GM19467 (cell line): ENCODE measurements around the gene NTPCR.

Source experiments
- ATAC-seq: cut with Tn5 transposase; IDR thresholded peaks from one replicate; pipeline ENCODE4 v1.9.1; 2021; ENCODE audit warnings: mild to moderate bottlenecking, moderate library complexity; ENCODE audit not compliant: unreplicated experiment

Gene NTPCR

DNA sequence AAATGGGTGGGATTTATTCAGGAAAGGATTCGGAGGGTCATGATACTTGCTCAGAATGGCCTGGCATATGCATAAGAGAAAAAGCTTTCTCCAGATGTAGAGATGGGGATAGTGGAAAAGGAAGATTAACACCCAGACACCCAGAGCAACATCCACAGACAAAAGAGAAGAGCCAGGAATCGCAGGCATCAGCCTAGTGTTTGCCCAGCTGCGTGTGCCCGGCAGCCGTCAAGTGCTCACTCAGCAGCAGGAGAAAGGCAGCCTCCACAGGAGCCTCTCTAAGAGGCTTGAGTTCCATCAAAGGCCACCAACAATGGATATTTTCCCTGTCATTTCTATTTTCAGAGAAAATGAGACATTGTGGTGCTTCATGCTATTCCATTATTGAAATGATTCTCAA is 54.7 kb downstream of the NTPCR start:
- no peak for ATAC-seq

DNA sequence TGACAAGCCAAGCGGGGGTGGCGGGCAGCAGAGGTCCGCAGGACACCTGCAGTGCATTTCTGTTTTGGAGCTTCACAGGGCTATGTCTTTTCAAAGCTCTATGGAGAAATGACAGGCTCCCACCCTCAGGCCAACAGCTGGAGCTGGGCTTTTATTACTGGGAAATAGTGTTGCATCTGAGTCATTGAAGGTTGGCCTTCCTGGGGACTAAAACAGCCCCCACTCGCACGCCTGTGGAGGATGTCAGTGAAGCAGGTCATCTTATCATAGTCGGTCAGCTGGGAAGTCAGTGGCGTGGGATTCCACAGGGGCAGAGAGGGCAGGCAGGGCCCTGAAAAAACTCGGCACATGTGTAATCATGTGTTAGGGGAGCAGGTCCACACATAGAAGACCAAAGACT is 55.3 kb downstream of the NTPCR start:
- ATAC-seq: no peak

DNA sequence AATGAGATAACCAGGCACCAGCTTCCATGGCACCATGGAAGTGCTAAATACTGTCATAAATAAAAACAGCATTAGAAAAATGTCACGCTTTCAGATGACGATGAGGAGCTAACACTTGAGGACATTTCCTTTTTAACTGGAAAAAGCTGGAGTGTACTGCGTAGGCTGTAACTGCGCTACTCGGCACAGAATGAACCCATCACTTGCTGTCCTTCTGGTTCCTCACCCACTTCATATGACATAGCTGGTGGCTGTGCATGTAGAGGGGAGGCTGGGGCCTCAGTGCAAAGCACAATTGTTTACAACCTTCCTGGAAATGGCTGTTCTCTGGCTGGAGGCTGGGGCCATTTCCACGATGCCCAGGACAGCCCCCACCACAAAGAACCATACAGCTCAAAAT is 55.7 kb downstream of the NTPCR start:
- no peak for ATAC-seq

DNA sequence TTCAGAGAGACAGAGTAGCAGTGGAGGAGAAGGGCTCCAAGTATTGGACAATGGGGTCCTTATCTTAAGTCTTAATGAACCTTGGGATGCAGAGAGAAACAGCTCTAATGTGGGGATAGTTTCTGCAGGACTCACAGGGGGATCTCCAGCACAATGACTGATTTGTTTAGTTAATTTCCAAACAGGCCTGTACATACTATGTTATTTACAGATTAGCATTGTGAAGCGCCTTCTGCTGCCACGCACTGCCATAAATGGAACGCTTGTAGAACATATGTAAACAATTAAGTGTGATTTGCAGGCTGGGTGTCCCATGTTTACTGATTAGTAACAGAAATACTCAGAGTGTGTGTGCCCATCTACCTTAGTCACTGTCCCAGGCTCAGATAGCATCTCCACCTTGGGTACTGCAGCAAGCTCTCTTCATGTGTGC is 56.1 kb downstream of the NTPCR start:
- ATAC-seq: no peak

DNA sequence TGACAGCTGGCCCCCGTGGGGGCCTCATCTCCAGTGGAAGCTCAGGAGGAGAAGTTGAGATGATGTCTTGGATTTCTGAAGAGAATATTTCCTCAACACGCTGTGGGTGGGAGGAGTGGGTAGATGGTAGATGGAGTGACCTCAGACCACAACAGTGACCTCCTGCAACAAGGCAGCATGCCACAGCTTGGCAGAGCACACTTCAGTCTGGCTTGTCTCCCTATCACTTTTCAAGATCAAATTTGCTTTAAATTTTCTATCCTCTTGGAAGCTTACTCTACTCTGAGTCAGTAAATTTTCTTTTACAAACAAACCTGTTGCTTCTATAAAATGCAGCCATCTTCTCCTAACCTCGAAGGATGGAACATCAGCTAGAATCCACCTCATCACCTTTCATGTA is 59.7 kb downstream of the NTPCR start:
- ATAC-seq: no peak

DNA sequence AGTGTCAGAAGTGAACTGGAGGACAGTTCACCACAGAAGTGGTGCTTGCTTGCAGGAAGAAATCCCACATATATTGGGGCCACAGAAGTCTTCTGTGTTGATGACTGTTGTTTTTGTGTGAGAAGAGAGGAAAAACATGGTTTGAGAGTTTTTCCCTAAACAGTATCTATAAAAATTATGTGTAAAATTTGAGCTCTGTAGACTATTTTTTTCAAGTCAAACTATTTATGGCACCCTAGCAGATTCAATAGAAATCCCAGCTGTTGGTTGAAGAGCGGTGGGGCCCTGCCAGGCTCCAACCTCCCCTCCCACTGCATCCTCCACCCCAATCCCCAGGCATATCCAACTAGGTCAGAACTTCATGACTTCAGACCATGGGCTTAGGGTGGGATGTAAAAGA is 61.6 kb downstream of the NTPCR start:
- ATAC-seq: no peak

DNA sequence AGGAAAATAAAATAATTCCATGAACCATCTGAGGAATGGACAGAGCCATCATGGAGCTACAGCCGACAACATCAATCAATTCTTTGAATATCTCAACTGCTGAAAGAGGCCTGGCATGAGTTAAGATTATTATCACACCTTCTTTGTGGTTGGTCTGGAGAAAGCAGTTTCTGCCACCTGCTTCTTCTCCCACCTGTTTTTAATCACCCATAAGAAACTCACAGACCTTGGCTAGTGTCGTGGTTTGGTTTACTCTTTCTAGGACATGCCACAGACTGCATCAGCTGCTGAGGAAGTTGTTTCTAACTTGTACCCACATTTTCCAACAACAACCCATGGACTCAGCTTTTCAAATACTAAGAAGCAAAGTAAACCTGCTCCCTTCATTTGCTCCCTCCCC is 65.6 kb downstream of the NTPCR start:
- ATAC-seq: peak; percentile 75

DNA sequence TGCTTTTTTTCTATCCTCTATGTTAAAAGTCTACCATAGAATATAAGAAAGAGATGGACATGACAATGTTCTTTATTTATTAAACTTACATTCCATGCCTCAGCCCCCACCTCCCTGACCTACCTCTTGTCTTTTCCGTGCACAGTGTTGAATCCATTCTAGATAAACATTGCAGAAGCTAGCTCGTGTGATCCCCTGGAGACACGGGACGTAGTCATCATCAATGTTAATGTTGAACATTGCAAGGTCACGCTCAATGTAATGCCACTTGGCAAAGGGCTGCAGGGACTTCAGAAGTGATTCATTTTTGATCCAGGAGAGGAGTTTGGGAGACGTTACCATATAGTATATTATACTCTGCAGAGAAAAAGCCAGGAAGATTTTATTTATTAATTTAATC is 66.4 kb downstream of the NTPCR start:
- ATAC-seq: no peak

DNA sequence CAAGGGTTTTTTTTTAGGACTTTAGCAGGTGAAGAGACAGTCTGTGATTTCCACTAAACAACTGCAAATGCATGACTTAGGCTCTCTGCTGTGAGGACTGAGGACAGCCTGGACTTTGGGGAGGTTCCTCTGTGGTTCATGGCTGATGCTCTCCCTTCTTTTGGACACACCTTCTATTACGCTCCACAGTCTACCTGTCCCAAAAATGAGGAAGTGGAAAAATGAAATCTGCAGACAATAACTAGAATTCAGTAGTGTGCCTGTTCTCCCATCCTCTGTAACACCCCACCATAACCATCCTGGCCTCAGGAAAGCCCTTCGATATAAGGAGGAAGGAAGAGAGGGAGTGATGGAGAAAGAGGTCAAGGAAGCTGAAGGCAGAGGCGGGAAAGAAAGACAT is 68.7 kb downstream of the NTPCR start:
- ATAC-seq: no peak

DNA sequence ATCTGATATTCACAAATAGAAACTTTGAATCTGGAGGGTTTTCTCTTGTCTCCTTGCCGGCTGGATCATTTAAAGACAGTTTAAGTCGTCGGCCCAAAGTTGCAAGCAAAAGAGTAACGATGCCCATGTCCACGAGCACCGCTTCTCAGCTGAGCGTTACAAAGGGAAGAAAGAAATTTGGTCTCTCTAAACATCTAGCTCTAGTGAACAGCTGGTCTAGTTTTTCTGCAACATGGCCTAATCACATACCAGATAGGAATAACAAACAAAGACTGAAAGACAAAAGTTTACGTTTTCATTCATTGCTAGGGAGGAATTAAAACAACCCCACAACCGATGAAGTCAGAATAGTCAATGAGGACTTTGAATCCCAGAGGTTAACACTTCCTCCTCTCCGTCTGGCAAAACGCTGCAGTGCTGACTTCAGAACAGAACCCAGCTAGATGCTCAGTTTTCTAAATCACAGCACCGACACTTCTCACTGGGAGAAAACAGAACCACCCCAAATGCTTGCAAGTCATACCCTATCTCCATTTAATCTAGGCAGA is 69.4 kb downstream of the NTPCR start:
- no peak for ATAC-seq

DNA sequence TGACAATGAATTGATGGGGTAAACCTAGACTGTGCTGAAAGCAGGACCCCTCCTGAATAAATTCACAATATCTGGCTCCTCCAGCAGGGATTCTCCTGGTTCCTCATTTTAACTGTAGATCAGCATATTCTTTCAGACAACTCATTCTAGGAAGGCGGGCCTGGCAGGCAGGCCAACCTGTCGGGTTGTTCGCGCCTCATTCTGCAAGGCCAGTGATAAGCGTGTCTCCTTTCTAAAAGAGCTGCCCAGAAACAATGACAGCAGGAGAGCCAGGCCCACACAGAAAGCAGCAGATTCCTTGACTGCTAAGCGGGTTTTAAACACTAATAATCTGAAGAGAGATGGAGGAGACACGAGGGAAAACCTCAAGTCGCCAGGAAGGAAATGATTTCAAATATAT is 70.0 kb downstream of the NTPCR start:
- no peak for ATAC-seq

DNA sequence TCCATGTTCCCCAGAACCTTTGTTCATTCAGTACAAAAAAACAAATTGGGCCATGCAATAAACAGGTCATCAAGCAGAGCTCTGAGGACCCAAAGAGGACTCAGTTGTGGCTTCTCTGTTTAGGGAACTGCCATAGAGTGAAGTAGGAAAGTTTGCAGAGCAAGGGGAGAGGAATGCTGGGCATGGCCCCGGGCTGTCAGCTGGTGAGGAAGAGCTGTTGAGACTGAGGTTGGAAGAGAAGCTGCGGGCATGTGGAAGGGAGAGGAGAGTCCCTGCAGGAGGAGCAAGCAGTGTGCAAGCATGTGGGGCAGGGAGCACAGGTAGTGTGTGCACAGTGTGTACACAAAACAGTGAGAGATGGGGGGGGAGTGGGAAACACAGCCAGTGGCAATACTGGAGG is 71.8 kb downstream of the NTPCR start:
- ATAC-seq: no peak

DNA sequence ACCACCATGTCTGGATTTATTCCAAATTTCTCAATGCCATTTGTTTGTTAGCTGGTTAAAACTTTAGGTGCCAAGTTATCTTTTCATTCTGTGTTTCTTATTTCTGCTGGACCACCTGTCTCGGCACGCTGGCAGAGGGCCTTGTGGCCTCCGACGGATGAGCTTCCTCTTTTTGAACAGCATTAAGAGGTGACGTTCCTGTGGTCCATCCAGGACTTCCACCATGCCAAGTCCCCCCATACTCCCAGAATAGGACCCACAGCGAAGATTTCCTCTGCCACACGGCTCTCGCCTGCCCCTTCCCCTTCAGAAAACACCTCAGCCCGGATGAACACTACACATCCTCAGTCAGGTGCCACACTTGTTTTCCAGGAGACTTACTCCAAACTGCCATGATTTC is 73.8 kb downstream of the NTPCR start:
- ATAC-seq: no peak

DNA sequence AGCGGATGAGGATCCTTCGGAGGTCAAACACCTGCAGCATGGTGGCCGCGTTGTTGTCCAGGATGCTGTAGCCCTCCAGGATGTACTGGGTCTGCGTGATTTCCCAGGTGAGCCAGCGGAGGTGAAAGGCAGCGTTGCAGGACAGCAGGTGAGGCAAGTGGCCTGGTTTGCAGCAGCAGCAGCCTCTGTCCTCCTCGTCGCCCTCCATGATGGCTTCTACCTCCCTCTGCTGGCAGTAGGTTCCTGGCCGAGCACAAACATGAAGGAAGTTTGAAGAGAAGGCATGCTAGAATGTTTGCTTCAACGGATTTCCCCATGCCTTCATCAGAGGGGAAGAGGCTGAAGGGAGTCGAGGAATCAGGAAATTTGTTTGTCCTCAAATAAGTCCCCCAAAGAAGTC is 74.7 kb downstream of the NTPCR start:
- ATAC-seq: no peak

DNA sequence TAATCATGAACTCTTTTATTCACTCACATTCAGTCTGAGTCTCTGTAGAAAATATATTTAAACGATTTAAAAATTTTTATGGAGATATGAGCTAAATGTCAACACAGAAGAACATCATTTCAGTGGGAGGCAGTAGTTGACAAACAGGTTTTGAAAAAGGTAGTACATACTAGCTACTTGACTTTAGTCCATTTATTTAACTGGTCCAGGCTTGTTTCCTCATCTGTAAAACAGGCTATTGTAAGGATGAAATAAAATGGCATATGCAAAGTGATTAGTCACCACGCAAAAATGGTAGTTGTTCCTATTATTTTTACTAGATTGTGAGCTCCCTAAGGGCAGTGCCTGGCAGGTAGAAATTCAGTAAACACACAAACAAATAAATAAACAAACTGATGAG is 75.2 kb downstream of the NTPCR start:
- ATAC-seq: no peak

DNA sequence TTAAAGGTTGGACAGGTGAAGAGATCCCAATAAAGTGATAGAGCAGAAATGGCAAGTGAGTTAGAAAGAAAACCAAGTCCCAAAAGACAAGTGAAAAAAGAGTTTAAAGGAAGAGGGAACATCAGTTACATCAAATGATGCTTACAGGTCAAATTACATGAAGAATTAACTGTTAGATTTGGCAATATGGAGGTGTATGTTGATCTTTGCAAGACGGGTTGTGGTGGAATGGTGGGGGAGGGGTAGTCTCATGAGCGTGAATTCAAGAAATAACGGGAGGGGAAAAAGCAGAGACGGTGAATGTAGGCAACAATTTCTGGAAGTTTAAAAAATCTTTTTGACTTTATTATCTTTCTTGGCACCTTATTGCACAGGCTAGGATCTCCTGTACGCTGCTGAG is 76.6 kb downstream of the NTPCR start:
- no peak for ATAC-seq

DNA sequence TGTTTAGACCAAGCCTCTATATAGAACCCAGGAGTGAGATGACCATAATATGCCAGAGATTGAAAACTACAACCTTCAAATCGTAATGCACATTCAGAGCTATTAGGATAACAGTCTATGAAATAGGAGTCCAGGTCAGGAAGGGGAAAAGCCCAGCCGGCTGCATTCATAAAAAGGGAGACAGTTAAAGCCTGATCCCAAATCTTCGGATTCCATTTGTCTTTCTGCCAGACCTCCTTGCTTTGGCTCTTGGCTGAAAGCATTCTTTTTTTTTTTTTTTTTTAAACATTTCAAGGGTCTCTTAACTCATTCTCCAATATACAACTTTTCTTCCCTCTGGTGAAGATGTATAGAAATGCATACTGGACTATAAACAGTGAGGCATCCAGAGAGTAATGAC is 81.1 kb downstream of the NTPCR start:
- no peak for ATAC-seq

DNA sequence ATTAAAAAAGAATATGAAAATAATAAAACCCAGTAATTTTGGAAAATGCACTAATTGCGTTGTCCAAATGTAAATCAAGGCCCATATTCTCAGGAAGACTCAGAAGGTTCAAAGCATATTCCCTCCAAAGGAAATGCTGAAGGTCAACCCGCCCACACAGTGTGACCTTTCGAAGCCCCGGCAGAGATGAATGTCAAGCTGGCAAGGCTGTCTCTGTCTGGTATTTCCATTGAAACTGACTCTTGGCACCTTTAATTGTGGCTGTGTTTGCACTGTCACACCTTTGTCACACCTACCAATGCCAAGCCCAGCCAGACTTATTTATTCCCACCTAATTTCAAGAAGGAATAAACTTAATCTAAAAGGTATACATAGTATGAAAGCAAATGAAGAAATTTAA is 82.5 kb downstream of the NTPCR start:
- ATAC-seq: no peak

DNA sequence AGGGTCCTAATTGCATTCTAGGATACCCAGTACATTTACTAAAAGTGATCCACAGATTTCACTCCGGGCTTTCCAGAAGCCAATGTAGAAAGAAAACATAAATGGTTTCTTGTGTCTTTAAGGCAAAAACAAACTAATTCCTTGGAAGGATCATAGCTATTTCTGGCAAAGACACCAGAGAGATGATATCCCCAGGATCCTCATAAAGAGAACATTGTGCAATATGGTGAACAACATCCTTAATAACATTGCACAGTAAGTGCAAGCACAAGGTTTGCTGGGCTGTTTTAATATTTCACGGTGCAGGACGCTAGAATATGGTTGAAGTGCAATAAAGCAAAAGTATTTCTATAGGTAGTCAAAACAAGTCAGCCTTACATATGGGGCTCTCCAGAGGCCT is 83.0 kb downstream of the NTPCR start:
- ATAC-seq: no peak
